Suppressor macrophage treated with lipopolysaccharide for 4 hours (primary cell): Measurements from ENCODE around the gene RAB35.
"Not testable (repeated sequence)": the region's sequence is repeated elsewhere in the genome, so short reads cannot be mapped to it uniquely, and the experiment has no call there.

Source experiments
- DNase-seq: peaks from one replicate; pipeline ENCODE4 v3.0.0-alpha.2; 2020

The RAB35 gene

DNA sequence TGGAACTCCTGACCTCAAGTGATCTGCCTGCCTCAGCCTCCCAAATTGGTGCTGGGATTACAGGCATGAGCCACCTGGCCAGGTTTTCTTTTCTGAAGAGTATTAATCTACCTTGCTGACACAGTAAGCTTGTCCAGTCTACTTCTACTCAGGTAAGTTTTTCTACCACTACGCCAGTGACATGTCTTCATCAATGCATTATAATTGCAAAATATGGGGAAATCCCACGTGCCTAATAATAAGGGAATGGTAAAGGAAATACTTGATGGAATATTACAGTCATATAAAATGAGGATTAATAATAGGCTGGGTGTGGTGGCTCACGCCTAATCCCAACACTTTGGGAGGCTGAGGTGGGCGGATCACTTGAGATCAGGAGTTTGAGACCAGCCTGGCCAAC is 62.3 kb downstream of the RAB35 start:
- DNase-seq: no peak

GRCh38 chr12:120051535-120051934 is 65.0 kb downstream of the RAB35 start:
- DNase-seq: no peak

DNA sequence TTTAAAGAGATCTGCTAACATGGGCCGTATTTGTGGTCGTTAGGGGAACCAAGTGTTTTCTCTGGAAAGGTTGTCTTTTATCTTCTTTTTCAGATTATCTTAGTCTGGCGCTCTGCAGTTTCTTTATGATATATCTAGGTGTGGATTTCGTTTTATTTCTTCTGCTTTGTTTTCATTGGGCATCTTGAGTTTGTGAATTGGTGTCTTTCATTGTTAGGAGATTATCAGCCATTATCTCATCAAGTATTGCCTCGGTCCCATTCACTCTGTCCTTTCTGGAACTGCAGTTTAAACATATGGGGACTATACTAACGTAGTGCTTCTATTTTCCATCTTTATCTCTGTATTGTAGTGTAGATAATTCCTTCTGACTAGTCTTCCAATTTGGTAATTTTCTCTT is 67.1 kb downstream of the RAB35 start:
- no peak for DNase-seq

- no peak for DNase-seq
Measured at GRCh38 chr12:120048263-120048662, 68.3 kb downstream of the RAB35 start.

DNA sequence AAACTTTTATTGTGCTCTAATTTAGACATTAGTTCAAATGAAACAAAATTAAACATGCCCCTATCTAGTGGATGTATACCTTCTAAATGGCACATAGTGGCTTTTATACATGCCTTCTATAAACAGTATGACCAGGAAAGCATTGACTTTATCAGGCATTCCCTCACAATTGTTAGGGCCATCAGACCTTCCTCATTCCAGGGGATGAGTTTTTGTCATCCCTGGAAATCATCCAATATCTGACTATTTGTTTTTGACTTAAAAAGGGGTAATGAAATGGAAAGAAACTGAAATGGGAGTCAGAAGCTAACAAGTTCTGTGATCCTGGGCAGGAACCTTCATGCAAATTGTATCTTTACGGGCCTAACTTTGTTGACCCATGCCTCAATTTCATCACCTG is 69.5 kb downstream of the RAB35 start:
- DNase-seq: no peak

DNA sequence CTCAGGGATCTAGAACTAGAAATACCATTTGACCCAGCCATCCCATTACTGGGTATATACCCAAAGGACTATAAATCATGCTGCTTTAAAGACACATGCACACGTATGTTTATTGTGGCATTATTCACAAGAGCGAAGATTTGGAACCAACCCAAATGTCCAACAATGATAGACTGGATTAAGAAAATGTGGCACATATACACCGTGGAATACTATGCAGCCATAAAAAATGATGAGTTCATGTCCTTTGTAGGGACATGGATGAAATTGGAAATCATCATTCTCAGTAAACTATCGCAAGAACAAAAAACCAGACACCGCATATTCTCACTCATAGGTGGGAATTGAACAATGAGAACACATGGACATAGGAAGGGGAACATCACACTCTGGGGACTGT is 71.2 kb downstream of the RAB35 start:
- not testable (repeated sequence) for DNase-seq
